H1 (cell line): Measurements from ENCODE around the gene PAIP2B. TPM values are rescaled to one million over a fixed set of nuclear protein-coding genes. Genes with fewer than 3 reads are reported as not detected.
"Not testable (repeated sequence)": the region's sequence is repeated elsewhere in the genome, so short reads cannot be mapped to it uniquely, and the experiment has no call there.

Source experiments
- CTCF ChIA-PET: fragments of 300-600 bp; sonication (Branson Sonifier 250); formaldehyde crosslinking; loops from one replicate; lab custom pipeline; 2021; ENCODE audit not compliant: partially characterized antibody; lab: Charles Lee
- POLR2A ChIA-PET: fragments of 300-600 bp; sonication (Branson Sonifier 250); formaldehyde crosslinking; loops from one replicate; lab custom pipeline; 2021; ENCODE audit warnings: inconsistent platforms; ENCODE audit not compliant: partially characterized antibody; lab: Charles Lee
- DNase-seq, 2 experiments: peaks; one replicate each; pipeline versions ENCODE4 v3.0.0 to v3.0.0-alpha.2; 2010 to 2022; ENCODE audit warnings: low spot score in 2 of 2, low read depth in 1 of 2, mixed read lengths in 1 of 2
- FAIRE-seq: peaks from 2 replicates; lab custom pipeline; 2011; peaks lifted over from hg19 to GRCh38; lab: Jason Lieb, UNC
- H2AFZ ChIP-seq: 2 replicates; pipeline ENCODE4 v1.8.1; 2012; ENCODE audit warnings: low read length, inconsistent platforms
- H2AK5ac ChIP-seq: 2 replicates; pipeline ENCODE4 v1.6.1; 2013; ENCODE audit warnings: low read depth, low read length
- H2BK120ac ChIP-seq: replicated peaks from 2 replicates; pipeline ENCODE3; 2013; ENCODE audit warnings: low read depth, low read length, inconsistent platforms
- H2BK12ac ChIP-seq: 2 replicates; pipeline ENCODE4 v1.6.1; 2013; ENCODE audit warnings: low read depth, low read length
- H2BK15ac ChIP-seq: 2 replicates; pipeline ENCODE4 v1.6.1; 2013; ENCODE audit warnings: low read length
- H2BK20ac ChIP-seq: 2 replicates; pipeline ENCODE4 v1.6.1; 2013; ENCODE audit warnings: low read length
- H2BK5ac ChIP-seq: 2 replicates; pipeline ENCODE4 v1.6.1; 2013; ENCODE audit warnings: low read depth, low read length
- H3K14ac ChIP-seq: 2 replicates; pipeline ENCODE4 v1.6.1; 2013; ENCODE audit warnings: inconsistent platforms; ENCODE audit not compliant: insufficient read length
- H3K18ac ChIP-seq: 2 replicates; pipeline ENCODE4 v1.6.1; 2013; ENCODE audit warnings: low read length; ENCODE audit errors: extremely low read depth
- H3K23ac ChIP-seq: 2 replicates; pipeline ENCODE4 v1.6.1; 2013; ENCODE audit warnings: inconsistent platforms; ENCODE audit not compliant: insufficient read length
- H3K23me2 ChIP-seq: 2 replicates; pipeline ENCODE4 v1.6.1; 2013; ENCODE audit warnings: low read depth, low read length
- H3K27ac ChIP-seq: 2 replicates; pipeline ENCODE4 v1.6.1; 2011; ENCODE audit warnings: low read depth, low read length, inconsistent platforms
- H3K27me3 ChIP-seq, 4 experiments: replicated peaks in 1 of 4; 1 replicate in 1 of 4; 2 replicates in 3 of 4; pipeline versions ENCODE4 v1.6.1 to v1.8.1; 2011 to 2013; ENCODE audit warnings: low read length in 3 of 4, mild to moderate bottlenecking in 3 of 4, inconsistent platforms in 2 of 4, mixed read lengths in 2 of 4, moderate library complexity in 1 of 4; ENCODE audit not compliant: control insufficient read depth in 3 of 4, insufficient read depth in 3 of 4; ENCODE audit errors: extremely low read depth in 1 of 4
- H3K36me3 ChIP-seq, 4 experiments: 2 replicates each; pipeline versions ENCODE4 v1.6.1 to v1.8.1; 2011 to 2013; ENCODE audit warnings: mild to moderate bottlenecking in 4 of 4, low read length in 3 of 4, moderate library complexity in 2 of 4, control low read depth in 1 of 4, inconsistent platforms in 1 of 4; ENCODE audit not compliant: insufficient read depth in 4 of 4, control insufficient read depth in 2 of 4
- H3K4ac ChIP-seq: replicated peaks from 2 replicates; pipeline ENCODE3; 2013; ENCODE audit warnings: low read length, low read depth, mixed read lengths, inconsistent platforms; ENCODE audit not compliant: insufficient read length
- H3K4me1 ChIP-seq, 4 experiments: replicated peaks in 1 of 4; 1 replicate in 1 of 4; 2 replicates in 3 of 4; pipeline versions ENCODE4 v1.6.1 to v1.8.1; 2011 to 2013; ENCODE audit warnings: low read length in 3 of 4, inconsistent platforms in 2 of 4, mixed read lengths in 1 of 4; ENCODE audit not compliant: insufficient read depth in 4 of 4, control insufficient read depth in 3 of 4
- H3K4me2 ChIP-seq, 2 experiments: 2 replicates each; pipeline versions ENCODE4 v1.6.1 to v1.8.1; 2011 to 2013; ENCODE audit warnings: low read depth in 2 of 2, low read length in 2 of 2, control low read depth in 1 of 2, inconsistent platforms in 1 of 2, mild to moderate bottlenecking in 1 of 2; ENCODE audit not compliant: insufficient read depth in 1 of 2
- H3K4me3 ChIP-seq, 4 experiments: fragments of 200-600, 300-600 bp in 1 of 4; sonication (generic), shearing (Covaris generic), sonication (Bioruptor Twin) in 1 of 4; 2 replicates each; pipeline versions ENCODE4 v1.5.1 to v1.8.1; 2011 to 2016; ENCODE audit warnings: low read length in 4 of 4, low read depth in 3 of 4, control low read depth in 2 of 4, inconsistent platforms in 2 of 4, mild to moderate bottlenecking in 2 of 4, mixed read lengths in 1 of 4, moderate library complexity in 1 of 4; ENCODE audit not compliant: insufficient read depth in 2 of 4; ENCODE audit errors: extremely low read depth in 1 of 4
- H3K56ac ChIP-seq: replicated peaks from 2 replicates; pipeline ENCODE3; 2013; ENCODE audit warnings: low read depth, mild to moderate bottlenecking, mixed read lengths, low read length, inconsistent platforms; ENCODE audit not compliant: insufficient read length
- H3K79me1 ChIP-seq: 2 replicates; pipeline ENCODE4 v1.6.1; 2013; ENCODE audit warnings: low read depth, low read length, control low read depth
- H3K79me2 ChIP-seq, 2 experiments: 2 replicates each; pipeline versions ENCODE4 v1.6.1 to v1.8.1; 2012 to 2013; ENCODE audit warnings: low read length in 2 of 2, mild to moderate bottlenecking in 2 of 2, inconsistent platforms in 1 of 2; ENCODE audit not compliant: insufficient read depth in 2 of 2, control insufficient read depth in 1 of 2
- H3K9ac ChIP-seq, 4 experiments: replicated peaks in 1 of 4; 1 replicate in 1 of 4; 2 replicates in 3 of 4; pipeline versions ENCODE4 v1.6.1 to v1.8.1; 2011 to 2013; ENCODE audit warnings: low read depth in 3 of 4, low read length in 3 of 4, control low read depth in 2 of 4, mild to moderate bottlenecking in 2 of 4, moderate library complexity in 2 of 4, inconsistent platforms in 1 of 4; ENCODE audit errors: extremely low read depth in 1 of 4
- H3K9me3 ChIP-seq, 2 experiments: 2 replicates each; pipeline versions ENCODE4 v1.6.1 to v1.8.1; 2012 to 2013; ENCODE audit warnings: mild to moderate bottlenecking in 2 of 2, moderate library complexity in 2 of 2, control low read depth in 1 of 2, inconsistent platforms in 1 of 2, low read depth in 1 of 2, low read length in 1 of 2, mixed read lengths in 1 of 2; ENCODE audit not compliant: insufficient read depth in 2 of 2
- H4K20me1 ChIP-seq, 2 experiments: replicated peaks in 1 of 2; 2 replicates each; pipeline versions ENCODE3 to v1.8.1; 2011 to 2013; ENCODE audit warnings: inconsistent platforms in 2 of 2, low read length in 2 of 2, mild to moderate bottlenecking in 1 of 2; ENCODE audit not compliant: insufficient read depth in 2 of 2, control insufficient read depth in 1 of 2
- H4K5ac ChIP-seq: 2 replicates; pipeline ENCODE4 v1.6.1; 2013; ENCODE audit warnings: low read length, low read depth, mixed read lengths, inconsistent platforms; ENCODE audit not compliant: insufficient read length
- H4K8ac ChIP-seq: 2 replicates; pipeline ENCODE4 v1.8.0; 2013; ENCODE audit warnings: mild to moderate bottlenecking, moderate library complexity, low read length, inconsistent platforms; ENCODE audit not compliant: insufficient read depth; ENCODE audit errors: extremely low read depth
- H4K91ac ChIP-seq: replicated peaks from 2 replicates; pipeline ENCODE3; 2013; ENCODE audit warnings: low read length, mixed read lengths, inconsistent platforms; ENCODE audit not compliant: insufficient read length
- WGBS, 2 experiments: shearing (Covaris generic) in 1 of 2; methylation state at CpG; one replicate each; pipeline versions ENCODE4 v1.1.6 to v1.1.7; 2013 to 2015; ENCODE audit warnings: low lambda C conversion rate in 2 of 2, mixed read lengths in 2 of 2, inconsistent platforms in 1 of 2, low coverage in 1 of 2, missing lambda C conversion rate in 1 of 2; ENCODE audit not compliant: insufficient replicate concordance in 2 of 2, insufficient coverage in 1 of 2, insufficient read length in 1 of 2; ENCODE audit errors: extremely low coverage in 1 of 2, missing lambda C conversion rate in 1 of 2; 5-methylcytosine and 5-hydroxymethylcytosine counted together
- polyA plus RNA-seq, 7 experiments: library from polyadenylated mRNA; depleted of rRNA in 3 of 7; stranded (reverse) in 5 of 7; unstranded in 2 of 7; fragments of >200 nt in 5 of 7; fragments of 200-250 nt in 2 of 7; gene quantifications; 1 replicate in 5 of 7; 2 replicates in 1 of 7; 4 replicates in 1 of 7; pipeline versions ENCODE4 v1.2.1 to v1.2.3, GENCODE V29; 2011 to 2013; ENCODE audit warnings: missing spikeins in 2 of 7, mixed read lengths in 2 of 7
- total RNA-seq: library from RNA; stranded (reverse); fragmentation: NEBNext Ultra II Directional; extraction: Animal tissue kit (Norgen Biotek cat#: 25700); gene quantifications from 2 replicates; pipeline ENCODE4 v1.2.1, GENCODE V29; 2021

PAIP2B gene
- total and polyA plus RNA-seq, 2 of the 8 experiments (the other 6 are each of a cell fraction or from before 2014, with no cell fraction given) = 8.4 to 31.3 TPM

DNA sequence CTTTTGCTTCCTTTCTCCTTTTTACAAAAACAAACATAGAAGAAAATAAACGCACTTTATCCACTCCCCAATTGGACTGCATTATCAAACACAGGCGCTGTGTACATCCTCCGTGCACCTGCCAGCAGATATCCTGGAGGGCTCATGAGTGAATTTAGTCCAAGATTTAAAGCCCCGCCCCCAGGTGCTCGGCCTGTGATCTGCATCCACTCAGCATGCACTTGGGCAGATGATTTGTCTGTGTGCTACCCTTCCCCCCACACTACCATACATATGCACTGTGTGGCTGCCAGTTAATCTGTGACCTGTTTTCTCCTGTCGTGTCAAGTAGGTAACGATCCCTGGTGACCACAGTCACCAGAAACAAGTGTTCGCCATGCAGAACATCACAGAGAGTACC lies 48.1 kb downstream of the PAIP2B start:
- H3K9ac ChIP-seq, H4K91ac ChIP-seq, H2BK12ac ChIP-seq, H4K5ac ChIP-seq, H3K27me3 ChIP-seq, H3K14ac ChIP-seq, H3K79me2 ChIP-seq, H3K27ac ChIP-seq, H2BK5ac ChIP-seq, H3K4me3 ChIP-seq, H3K4me2 ChIP-seq, H2AK5ac ChIP-seq, H2BK120ac ChIP-seq, POLR2A ChIA-PET, H2AFZ ChIP-seq, H3K56ac ChIP-seq, H3K79me1 ChIP-seq, H3K36me3 ChIP-seq, H3K18ac ChIP-seq, H3K4ac ChIP-seq, H4K20me1 ChIP-seq, H4K8ac ChIP-seq, H3K23me2 ChIP-seq, H3K4me1 ChIP-seq, DNase-seq, H3K9me3 ChIP-seq, H2BK20ac ChIP-seq, H2BK15ac ChIP-seq, H3K23ac ChIP-seq, FAIRE-seq: not testable (repeated sequence)
- WGBS, 2 experiments = 91% methylated on average over 8 of the region's 8 CpGs; no CpG with 5 or more reads in 1 of the 2 experiments
- CTCF ChIA-PET = interaction anchor here (0.9 kb wide), 1 partner anchor 69 kb away, joined by 3 read pairs; no protein-coding TSS in a partner anchor
